WTC11 (cell line): ENCODE data around the gene VSIG10L2. TPM values are rescaled to one million over a fixed set of nuclear protein-coding genes. Genes with fewer than 3 reads are reported as not detected.

Experiments used
- ATAC-seq: fragments of 200-7000 bp; cut with Tn5 transposase; 2 replicates; pipeline ENCODE4 v1.10.0; 2021; ENCODE audit warnings: mild to moderate bottlenecking, moderate library complexity
- CTCF ChIA-PET: fragments of 300-600 bp; sonication (Branson Sonifier 250); formaldehyde crosslinking; loops from one replicate; lab custom pipeline; 2021; ENCODE audit warnings: antibody characterized with exemption; lab: Charles Lee
- POLR2A ChIA-PET: fragments of 350-600 bp; sonication (Branson Sonifier 250); formaldehyde crosslinking; loops from one replicate; lab custom pipeline; 2021; ENCODE audit warnings: antibody characterized with exemption; lab: Charles Lee
- DNase-seq: peaks from one replicate; pipeline ENCODE4 v3.0.0; 2021; ENCODE audit warnings: low spot score
- H3K27ac Mint-ChIP-seq: 2 replicates; pipeline ENCODE4 v1.8.0; 2021; ENCODE audit warnings: mixed read lengths
- H3K27me3 Mint-ChIP-seq: 2 replicates; pipeline ENCODE4 v1.8.0; 2021; ENCODE audit warnings: low read depth, mild to moderate bottlenecking, moderate library complexity, mixed read lengths
- H3K36me3 Mint-ChIP-seq: 2 replicates; pipeline ENCODE4 v1.8.0; 2021; ENCODE audit warnings: mixed read lengths
- H3K4me1 Mint-ChIP-seq: 2 replicates; pipeline ENCODE4 v1.8.0; 2022; ENCODE audit warnings: mixed read lengths
- H3K4me3 Mint-ChIP-seq: 2 replicates; pipeline ENCODE4 v1.8.0; 2021; ENCODE audit warnings: mild to moderate bottlenecking, moderate library complexity, mixed read lengths
- H3K9me3 Mint-ChIP-seq: 2 replicates; pipeline ENCODE4 v1.8.0; 2021; ENCODE audit warnings: mixed read lengths
- ATF1 ChIP-seq: sonication (generic); formaldehyde crosslinking; IDR thresholded peaks from 2 replicates; pipeline ENCODE4 v1.8.1; 2023; ENCODE audit warnings: mild to moderate bottlenecking, moderate library complexity, missing genetic modification reagents
- CBFB ChIP-seq: sonication (generic); formaldehyde crosslinking; IDR thresholded peaks from 2 replicates; pipeline ENCODE4 v1.8.1; 2022; ENCODE audit warnings: mild to moderate bottlenecking, low read depth, missing genetic modification reagents
- CREB1 ChIP-seq: sonication (generic); formaldehyde crosslinking; IDR thresholded peaks from 2 replicates; pipeline ENCODE4 v1.8.0; 2023; ENCODE audit warnings: mild to moderate bottlenecking, missing genetic modification reagents
- ELF4 ChIP-seq: sonication (generic); formaldehyde crosslinking; IDR thresholded peaks from 2 replicates; pipeline ENCODE4 v1.8.1; 2022; ENCODE audit warnings: low read depth, mild to moderate bottlenecking, moderate library complexity, missing genetic modification reagents
- ETV6 ChIP-seq: sonication (generic); formaldehyde crosslinking; IDR thresholded peaks from 2 replicates; pipeline ENCODE4 v1.8.1; 2022; ENCODE audit warnings: mild to moderate bottlenecking, missing genetic modification reagents
- FOXJ3 ChIP-seq: sonication (generic); formaldehyde crosslinking; IDR thresholded peaks from 2 replicates; pipeline ENCODE4 v1.9.0; 2021; ENCODE audit warnings: missing genetic modification reagents, mild to moderate bottlenecking, borderline replicate concordance
- GABPB1 ChIP-seq: sonication (generic); formaldehyde crosslinking; IDR thresholded peaks from 2 replicates; pipeline ENCODE4 v1.8.1; 2023; ENCODE audit warnings: mild to moderate bottlenecking, missing genetic modification reagents
- GTF2I ChIP-seq: fragments of 250-450 bp; sonication (Bioruptor Pico); conservative IDR thresholded peaks from 2 replicates; pipeline ENCODE4 v1.4.0; 2021; ENCODE audit warnings: mild to moderate bottlenecking
- IRF2 ChIP-seq: sonication (generic); formaldehyde crosslinking; IDR thresholded peaks from 2 replicates; pipeline ENCODE4 v1.8.0; 2022; ENCODE audit warnings: low read depth, missing genetic modification reagents, borderline replicate concordance
- KAT7 ChIP-seq: sonication (generic); formaldehyde crosslinking; IDR thresholded peaks from 2 replicates; pipeline ENCODE4 v1.8.1; 2023; ENCODE audit warnings: missing genetic modification reagents, mild to moderate bottlenecking, borderline replicate concordance
- MXD4 ChIP-seq: fragments of 250-450 bp; sonication (Bioruptor Pico); IDR thresholded peaks from 2 replicates; pipeline ENCODE4 v1.8.0; 2021; ENCODE audit warnings: mild to moderate bottlenecking, moderate library complexity, borderline replicate concordance
- NFATC4 ChIP-seq: fragments of 250-450 bp; sonication (Bioruptor Pico); IDR thresholded peaks from 2 replicates; pipeline ENCODE4 v1.9.0; 2021; ENCODE audit warnings: mild to moderate bottlenecking
- PRRX2 ChIP-seq: fragments of 250-450 bp; sonication (Bioruptor Pico); IDR thresholded peaks from 2 replicates; pipeline ENCODE4 v1.8.0; 2021; ENCODE audit warnings: mild to moderate bottlenecking
- SMAD4 ChIP-seq: sonication (generic); formaldehyde crosslinking; IDR thresholded peaks from 2 replicates; pipeline ENCODE4 v1.8.0; 2022; ENCODE audit warnings: mild to moderate bottlenecking, missing genetic modification reagents
- TCF7 ChIP-seq: sonication (generic); formaldehyde crosslinking; IDR thresholded peaks from 2 replicates; pipeline ENCODE4 v1.8.0; 2022; ENCODE audit warnings: mild to moderate bottlenecking, low read depth, missing genetic modification reagents, moderate library complexity
- ZNF138 ChIP-seq: sonication (generic); formaldehyde crosslinking; conservative IDR thresholded peaks from 2 replicates; pipeline ENCODE4 v1.8.1; 2022; ENCODE audit warnings: mild to moderate bottlenecking, moderate library complexity, missing genetic modification reagents
- ZNF423 ChIP-seq: fragments of 250-450 bp; sonication (Bioruptor Pico); IDR thresholded peaks from 2 replicates; pipeline ENCODE4 v2.1.2; 2022; ENCODE audit warnings: mild to moderate bottlenecking, moderate library complexity
- total RNA-seq: library from RNA; stranded (reverse); gene quantifications from 3 replicates; pipeline ENCODE4 v1.2.3, GENCODE V29; 2021
- TF ChIP-seq, protein P1 (sequence below): fragments of 250-450 bp; sonication (Bioruptor Pico); IDR thresholded peaks from 2 replicates; pipeline ENCODE4 v1.9.0; 2021; ENCODE audit warnings: mild to moderate bottlenecking
- TF ChIP-seq, protein P2 (sequence below): fragments of 200-600 bp; IDR thresholded peaks from 2 replicates; pipeline ENCODE4 v1.8.0; 2022; ENCODE audit warnings: antibody characterized with exemption
- TF ChIP-seq, protein P3 (sequence below): sonication (generic); formaldehyde crosslinking; IDR thresholded peaks from 2 replicates; pipeline ENCODE4 v1.8.1; 2023; ENCODE audit warnings: mild to moderate bottlenecking, missing genetic modification reagents
- TF ChIP-seq, protein P4 (sequence below): sonication (generic); formaldehyde crosslinking; IDR thresholded peaks from 2 replicates; pipeline ENCODE4 v1.8.1; 2022; ENCODE audit warnings: low read depth, mild to moderate bottlenecking, moderate library complexity, missing genetic modification reagents, borderline replicate concordance
- TF ChIP-seq, protein P5 (sequence below): fragments of 250-450 bp; sonication (Bioruptor Pico); IDR thresholded peaks from 2 replicates; pipeline ENCODE4 v1.9.0; 2021; ENCODE audit warnings: moderate library complexity, mild to moderate bottlenecking, inconsistent platforms, borderline replicate concordance
- TF ChIP-seq, protein P6 (sequence below): fragments of 250-450 bp; sonication (Bioruptor Pico); conservative IDR thresholded peaks from 2 replicates; pipeline ENCODE4 v1.9.0; 2021; ENCODE audit warnings: mild to moderate bottlenecking

Gene VSIG10L2
- total RNA-seq, 1 experiment from 2014 or later: not detected

DNA sequence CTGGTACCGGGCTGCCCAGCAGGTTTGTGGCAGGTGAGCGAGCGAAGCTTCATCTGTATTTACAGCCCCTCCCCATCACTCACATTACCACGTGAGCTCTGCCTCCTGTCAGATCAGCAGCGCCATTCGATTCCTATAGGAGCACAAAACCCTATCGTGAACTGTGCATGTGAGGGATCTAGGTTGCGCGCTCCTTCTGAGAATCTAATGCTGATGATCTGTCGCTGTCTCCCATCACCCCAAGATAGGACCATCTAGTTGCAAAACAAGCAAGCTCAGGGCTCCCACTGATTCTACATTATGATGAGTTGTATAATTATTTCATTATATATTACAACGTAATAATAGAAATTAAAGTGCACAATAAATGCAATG is 15.8 kb upstream of the VSIG10L2 start (continued):
- TF ChIP-seq, protein P1, sequence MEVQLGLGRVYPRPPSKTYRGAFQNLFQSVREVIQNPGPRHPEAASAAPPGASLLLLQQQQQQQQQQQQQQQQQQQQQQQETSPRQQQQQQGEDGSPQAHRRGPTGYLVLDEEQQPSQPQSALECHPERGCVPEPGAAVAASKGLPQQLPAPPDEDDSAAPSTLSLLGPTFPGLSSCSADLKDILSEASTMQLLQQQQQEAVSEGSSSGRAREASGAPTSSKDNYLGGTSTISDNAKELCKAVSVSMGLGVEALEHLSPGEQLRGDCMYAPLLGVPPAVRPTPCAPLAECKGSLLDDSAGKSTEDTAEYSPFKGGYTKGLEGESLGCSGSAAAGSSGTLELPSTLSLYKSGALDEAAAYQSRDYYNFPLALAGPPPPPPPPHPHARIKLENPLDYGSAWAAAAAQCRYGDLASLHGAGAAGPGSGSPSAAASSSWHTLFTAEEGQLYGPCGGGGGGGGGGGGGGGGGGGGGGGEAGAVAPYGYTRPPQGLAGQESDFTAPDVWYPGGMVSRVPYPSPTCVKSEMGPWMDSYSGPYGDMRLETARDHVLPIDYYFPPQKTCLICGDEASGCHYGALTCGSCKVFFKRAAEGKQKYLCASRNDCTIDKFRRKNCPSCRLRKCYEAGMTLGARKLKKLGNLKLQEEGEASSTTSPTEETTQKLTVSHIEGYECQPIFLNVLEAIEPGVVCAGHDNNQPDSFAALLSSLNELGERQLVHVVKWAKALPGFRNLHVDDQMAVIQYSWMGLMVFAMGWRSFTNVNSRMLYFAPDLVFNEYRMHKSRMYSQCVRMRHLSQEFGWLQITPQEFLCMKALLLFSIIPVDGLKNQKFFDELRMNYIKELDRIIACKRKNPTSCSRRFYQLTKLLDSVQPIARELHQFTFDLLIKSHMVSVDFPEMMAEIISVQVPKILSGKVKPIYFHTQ (CRISPR knock-in tag): no peak
- TF ChIP-seq ZNF423 (CRISPR knock-in tag): no peak
- no peak for TF ChIP-seq ZNF138 (CRISPR knock-in tag)
- TF ChIP-seq SMAD4: no peak

DNA sequence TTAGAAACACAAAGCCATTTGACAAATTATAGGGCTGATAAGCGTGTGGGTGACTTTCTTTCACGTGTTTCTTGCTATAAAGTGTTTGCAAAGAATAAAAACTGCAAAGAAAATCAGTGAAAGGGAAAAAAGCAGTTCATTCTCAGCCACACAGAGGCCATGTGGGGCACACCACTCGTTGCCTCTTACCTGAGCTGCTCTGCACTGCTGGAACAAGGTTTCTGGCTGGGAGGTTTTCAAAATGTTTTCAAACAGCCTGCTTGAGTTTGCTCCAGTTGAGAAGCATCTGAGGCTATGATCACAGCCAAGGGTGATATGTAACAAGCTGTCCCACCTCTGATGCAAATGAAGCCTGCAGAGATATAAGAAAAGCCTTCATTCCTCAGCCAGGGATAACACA is 14.7 kb upstream of the VSIG10L2 start:
- Mint-ChIP-seq H3K27ac (no peak overlapping the region), H3K9me3 (no peaks in the 10 kb centered on the region), H3K4me3 (no peak overlapping the region), H3K36me3 (no peaks in the 10 kb centered on the region), H3K4me1 (peaks cover 25% of the 10 kb centered on the region), H3K27me3 (no peaks in the 10 kb centered on the region)
- no peak for ATAC-seq
- DNase-seq: no peak
- TF ChIP-seq ZNF423 (CRISPR knock-in tag): no peak
- TF ChIP-seq GTF2I: no peak
- TF ChIP-seq CBFB (CRISPR knock-in tag): no peak
- TF ChIP-seq, protein P2, sequence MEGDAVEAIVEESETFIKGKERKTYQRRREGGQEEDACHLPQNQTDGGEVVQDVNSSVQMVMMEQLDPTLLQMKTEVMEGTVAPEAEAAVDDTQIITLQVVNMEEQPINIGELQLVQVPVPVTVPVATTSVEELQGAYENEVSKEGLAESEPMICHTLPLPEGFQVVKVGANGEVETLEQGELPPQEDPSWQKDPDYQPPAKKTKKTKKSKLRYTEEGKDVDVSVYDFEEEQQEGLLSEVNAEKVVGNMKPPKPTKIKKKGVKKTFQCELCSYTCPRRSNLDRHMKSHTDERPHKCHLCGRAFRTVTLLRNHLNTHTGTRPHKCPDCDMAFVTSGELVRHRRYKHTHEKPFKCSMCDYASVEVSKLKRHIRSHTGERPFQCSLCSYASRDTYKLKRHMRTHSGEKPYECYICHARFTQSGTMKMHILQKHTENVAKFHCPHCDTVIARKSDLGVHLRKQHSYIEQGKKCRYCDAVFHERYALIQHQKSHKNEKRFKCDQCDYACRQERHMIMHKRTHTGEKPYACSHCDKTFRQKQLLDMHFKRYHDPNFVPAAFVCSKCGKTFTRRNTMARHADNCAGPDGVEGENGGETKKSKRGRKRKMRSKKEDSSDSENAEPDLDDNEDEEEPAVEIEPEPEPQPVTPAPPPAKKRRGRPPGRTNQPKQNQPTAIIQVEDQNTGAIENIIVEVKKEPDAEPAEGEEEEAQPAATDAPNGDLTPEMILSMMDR: no peak
- TF ChIP-seq, protein P3, sequence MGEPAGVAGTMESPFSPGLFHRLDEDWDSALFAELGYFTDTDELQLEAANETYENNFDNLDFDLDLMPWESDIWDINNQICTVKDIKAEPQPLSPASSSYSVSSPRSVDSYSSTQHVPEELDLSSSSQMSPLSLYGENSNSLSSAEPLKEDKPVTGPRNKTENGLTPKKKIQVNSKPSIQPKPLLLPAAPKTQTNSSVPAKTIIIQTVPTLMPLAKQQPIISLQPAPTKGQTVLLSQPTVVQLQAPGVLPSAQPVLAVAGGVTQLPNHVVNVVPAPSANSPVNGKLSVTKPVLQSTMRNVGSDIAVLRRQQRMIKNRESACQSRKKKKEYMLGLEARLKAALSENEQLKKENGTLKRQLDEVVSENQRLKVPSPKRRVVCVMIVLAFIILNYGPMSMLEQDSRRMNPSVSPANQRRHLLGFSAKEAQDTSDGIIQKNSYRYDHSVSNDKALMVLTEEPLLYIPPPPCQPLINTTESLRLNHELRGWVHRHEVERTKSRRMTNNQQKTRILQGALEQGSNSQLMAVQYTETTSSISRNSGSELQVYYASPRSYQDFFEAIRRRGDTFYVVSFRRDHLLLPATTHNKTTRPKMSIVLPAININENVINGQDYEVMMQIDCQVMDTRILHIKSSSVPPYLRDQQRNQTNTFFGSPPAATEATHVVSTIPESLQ: no peak
- no peak for TF ChIP-seq MXD4 (CRISPR knock-in tag)
- TF ChIP-seq CREB1 (CRISPR knock-in tag): no peak
- TF ChIP-seq GABPB1: no peak
- TF ChIP-seq TCF7 (CRISPR knock-in tag): no peak
- no peak for TF ChIP-seq FOXJ3
- TF ChIP-seq, protein P4, sequence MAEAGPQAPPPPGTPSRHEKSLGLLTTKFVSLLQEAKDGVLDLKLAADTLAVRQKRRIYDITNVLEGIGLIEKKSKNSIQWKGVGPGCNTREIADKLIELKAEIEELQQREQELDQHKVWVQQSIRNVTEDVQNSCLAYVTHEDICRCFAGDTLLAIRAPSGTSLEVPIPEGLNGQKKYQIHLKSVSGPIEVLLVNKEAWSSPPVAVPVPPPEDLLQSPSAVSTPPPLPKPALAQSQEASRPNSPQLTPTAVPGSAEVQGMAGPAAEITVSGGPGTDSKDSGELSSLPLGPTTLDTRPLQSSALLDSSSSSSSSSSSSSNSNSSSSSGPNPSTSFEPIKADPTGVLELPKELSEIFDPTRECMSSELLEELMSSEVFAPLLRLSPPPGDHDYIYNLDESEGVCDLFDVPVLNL (CRISPR knock-in tag): no peak
- no peak for TF ChIP-seq IRF2 (CRISPR knock-in tag)
- no peak for TF ChIP-seq PRRX2
- TF ChIP-seq ATF1 (CRISPR knock-in tag): no peak
- TF ChIP-seq, protein P5, sequence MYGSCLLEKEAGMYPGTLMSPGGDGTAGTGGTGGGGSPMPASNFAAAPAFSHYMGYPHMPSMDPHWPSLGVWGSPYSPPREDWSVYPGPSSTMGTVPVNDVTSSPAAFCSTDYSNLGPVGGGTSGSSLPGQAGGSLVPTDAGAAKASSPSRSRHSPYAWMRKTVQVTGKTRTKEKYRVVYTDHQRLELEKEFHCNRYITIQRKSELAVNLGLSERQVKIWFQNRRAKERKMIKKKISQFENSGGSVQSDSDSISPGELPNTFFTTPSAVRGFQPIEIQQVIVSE (CRISPR knock-in tag): no peak
- no peak for TF ChIP-seq KAT7
- TF ChIP-seq ETV6: no peak
- no peak for TF ChIP-seq ELF4
- TF ChIP-seq, protein P6, sequence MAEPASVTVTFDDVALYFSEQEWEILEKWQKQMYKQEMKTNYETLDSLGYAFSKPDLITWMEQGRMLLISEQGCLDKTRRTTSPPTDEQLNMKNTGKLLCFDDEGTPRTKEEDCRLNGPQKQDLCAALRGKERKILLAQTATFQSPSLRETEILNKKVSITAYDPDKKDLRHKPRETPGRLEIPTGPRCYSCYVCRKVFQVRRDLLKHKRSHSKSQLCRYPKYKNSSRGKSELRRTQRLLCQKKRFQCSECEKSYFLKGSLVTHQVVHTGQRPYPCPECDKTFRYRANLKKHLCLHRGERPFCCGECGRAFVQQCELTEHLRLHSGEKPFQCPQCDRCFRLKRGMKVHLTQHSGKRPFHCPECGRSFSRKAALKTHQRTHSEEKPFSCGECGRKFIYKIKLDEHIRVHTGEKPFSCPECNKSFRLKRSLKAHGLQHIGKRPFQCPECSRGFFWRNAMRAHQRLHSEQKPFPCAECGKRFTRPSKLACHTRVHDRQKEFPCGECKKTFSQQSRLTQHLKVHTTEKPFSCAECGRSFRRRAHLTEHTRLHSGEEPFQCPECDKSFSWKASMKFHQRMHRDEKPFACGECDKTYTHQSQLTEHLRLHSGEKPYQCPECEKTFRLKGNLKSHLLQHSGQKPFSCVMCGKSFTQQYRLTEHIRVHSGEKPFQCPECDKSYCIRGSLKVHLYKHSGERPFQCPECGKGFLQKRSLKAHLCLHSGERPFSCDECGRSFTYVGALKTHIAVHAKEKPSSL (CRISPR knock-in tag): no peak
- TF ChIP-seq NFATC4 (CRISPR knock-in tag): no peak
- CTCF ChIA-PET: interaction anchor here (0.8 to 3.1 kb wide), 2 partner anchors 11 to 259 kb away, joined by 3 to 18 read pairs; no protein-coding TSS in a partner anchor
- POLR2A ChIA-PET: no interaction called here
